ENCODE measurements around the gene ZNF768.
"Not testable (repeated sequence)": the region's sequence is repeated elsewhere in the genome, so short reads cannot be mapped to it uniquely, and the experiment has no call there.

Gene ZNF768

DNA sequence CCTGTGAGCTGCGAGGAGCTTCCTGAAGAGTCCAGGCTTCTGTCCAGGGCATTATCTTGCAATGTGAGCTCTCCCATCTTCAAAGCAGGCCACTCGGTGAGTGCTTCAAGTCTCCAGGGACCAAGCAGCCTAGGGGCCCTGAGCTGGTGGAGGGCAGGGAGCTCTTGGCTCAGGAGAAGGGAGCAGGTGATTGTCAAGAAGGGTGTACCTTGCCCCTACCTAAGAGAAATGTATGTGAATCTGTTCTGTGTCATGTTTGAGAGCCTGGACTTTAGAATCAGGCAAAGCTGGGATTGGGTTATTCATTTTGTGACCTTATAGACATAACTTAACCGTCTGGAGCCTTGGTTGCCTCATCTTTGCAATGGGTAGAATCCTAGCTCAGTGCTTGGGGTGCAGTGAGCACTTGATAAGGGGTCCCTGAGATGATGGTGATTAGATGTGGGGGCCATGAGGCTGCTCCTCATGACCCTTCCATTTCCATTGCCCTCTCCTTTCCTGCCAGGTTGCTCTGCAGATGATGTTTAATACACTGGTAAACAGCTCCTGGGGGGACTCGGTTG is 15.9 kb downstream of the ZNF768 start:
- no peak for DNase-seq (ENCODE audit: low spot score)
- no peak for FAIRE-seq

DNA sequence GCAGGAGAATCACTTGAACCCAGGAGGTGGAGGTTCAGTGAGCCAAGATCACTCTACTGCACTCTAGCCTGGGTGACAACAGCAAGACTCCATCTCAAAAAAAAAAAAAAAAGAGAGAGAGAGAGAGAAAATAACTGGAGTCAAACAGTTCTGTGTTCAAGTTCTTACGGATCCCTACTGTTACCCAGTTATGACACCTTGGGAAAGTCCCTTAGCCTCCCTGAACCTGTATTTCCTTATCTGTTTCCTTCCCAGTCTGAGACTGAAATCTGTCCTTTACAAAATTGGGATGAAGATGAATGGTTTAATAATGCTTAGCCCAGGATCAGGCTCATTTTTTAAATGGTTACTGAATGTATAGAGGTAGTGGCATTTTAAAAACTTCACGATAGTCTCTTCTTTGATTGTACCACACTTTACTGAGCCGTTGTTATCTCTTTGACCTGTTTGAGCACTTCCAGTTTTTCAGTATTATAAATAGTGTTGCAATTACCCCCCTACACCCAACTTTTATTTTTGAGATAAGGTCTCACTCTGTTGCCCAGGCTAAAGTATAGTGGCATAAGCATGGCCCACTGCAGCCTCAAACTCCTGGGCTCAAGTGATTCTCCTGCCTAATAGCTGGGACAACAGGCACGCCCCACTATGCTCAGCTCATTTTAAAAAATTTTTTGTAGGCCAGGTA is 17.1 kb downstream of the ZNF768 start:
- no peak for DNase-seq (ENCODE audit: low spot score)
- no peak for FAIRE-seq

DNA sequence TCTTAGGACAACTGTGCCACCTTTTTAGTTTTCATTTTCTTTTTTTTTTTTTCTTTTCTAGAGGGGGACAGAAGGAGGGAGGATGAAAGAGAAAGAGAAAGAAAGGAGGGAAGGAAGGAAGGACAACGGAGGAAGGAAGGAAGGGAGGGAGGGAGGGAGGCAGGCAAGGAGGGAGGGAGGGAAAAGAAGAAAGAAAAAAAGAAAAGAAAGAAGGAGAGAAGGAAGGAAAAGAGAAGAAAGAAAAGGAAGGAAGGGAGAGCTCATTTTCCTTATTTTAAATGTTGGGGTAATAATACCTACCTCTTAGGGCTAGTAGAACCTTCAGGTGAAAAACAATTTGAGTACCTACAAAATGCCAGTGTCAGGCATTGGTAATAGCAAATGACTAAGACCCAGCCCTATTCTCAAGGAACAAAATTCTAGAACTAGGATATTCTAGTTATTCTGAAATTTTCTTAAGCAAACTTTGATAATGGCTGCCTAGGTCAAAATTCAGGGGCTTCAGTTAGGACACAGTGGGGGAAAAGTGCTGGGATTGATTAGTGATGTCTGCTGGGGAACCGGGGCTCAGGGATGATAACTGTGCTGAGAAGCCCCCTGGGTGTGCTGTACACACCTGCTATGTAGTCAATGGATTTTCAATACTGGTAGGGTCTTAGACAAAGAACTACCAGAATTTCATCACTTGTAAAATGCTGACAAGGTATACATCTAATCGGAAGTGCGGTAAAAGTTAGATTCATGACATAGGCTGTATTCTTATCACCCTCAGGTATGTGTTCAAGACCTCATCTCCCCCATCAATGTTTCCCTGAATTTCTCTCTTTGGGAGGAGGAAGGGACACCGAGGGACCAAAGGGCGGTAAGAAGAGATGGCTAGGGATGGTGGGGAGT is 22.7 kb downstream of the ZNF768 start:
- no peak for DNase-seq (ENCODE audit: low spot score)
- no peak for FAIRE-seq

DNA sequence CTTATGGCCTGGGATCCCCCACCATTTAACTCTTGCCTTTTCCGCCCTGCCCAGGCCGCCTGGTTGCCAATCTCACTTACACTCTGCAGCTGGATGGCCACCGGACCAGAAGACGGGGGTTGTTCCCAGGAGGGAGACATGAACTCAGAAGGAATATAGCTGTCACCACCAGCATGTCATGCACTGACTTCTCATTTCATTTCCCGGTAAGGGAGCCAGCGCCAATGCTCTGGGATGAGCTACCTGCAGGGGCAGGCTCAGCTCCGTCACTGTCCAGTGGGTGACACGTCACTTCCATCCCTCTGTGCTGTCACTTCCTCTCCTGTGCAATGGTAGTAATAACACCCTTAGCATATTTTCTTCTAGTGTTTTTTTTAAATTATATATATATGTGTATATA is 27.1 kb downstream of the ZNF768 start:
- no peak for FAIRE-seq
- no peak for DNase-seq (ENCODE audit: low spot score)

DNA sequence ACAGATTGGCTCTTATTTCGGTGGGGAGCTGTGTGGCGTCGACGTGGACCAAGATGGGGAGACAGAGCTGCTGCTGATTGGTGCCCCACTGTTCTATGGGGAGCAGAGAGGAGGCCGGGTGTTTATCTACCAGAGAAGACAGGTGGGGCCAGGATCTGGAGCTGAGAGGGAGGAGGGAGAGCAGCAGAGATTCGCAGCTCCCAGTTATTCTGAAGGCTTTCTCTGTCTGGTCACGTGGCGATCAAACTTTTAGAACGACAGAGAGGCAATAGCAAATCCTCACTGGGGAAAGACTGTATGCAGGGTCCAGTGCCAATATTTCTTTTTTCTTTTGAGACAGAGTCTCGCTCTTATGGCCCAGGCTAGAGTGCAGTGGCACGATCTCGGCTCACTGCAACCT is 31.7 kb downstream of the ZNF768 start:
- DNase-seq (ENCODE audit: low spot score): no peak
- no peak for FAIRE-seq

DNA sequence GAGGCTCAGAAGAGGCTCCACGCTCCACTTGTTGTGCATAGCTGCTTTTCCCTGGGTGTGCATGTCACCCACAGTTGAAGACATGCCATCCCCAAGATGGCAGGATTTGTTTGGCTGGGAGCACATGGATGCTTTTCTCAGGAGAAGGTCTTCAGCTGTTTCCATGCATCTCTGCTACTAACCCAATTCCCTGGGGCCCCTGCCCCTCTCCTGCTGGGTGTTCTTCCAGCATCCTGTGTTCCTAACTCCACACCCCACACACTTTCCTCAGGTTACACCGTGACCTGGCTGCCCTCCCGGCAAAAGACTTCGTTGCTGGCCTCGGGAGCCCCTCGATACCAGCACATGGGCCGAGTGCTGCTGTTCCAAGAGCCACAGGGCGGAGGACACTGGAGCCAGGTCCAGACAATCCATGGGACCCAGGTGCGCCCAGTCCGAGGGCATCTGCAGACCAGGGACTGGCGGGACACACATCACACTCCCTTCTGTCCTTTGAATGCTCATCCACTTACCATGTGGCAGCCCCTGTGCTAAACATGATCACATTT is 32.4 kb downstream of the ZNF768 start:
- DNase-seq (ENCODE audit: low spot score) (no peak), FAIRE-seq (no peak)

DNA sequence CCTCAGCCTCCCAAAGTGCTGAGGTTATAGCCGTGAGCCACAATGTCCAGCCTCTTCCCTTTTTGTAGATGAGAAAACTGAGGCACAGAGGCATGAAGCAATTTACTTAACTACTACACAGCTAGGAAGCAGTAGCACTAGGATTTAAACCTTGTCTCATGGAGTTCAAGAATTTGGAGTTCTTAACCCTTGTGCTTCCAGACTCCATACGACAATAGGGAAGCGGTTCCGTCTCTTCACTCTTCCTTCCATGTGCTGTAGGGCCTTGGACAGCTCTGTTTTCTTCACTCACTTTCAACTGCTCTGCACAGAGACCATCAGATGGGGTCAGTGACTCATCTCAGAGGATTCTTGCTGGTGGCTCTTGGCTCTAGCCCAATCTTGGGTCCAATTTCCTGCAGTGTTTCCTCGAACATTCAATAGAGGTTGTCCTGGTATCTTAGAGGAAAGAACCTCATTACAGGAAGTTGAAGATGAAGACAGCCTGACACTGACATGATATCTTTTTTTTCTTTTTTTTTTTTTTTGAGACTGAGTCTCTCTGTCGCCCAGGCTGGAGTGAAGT is 34.5 kb downstream of the ZNF768 start:
- FAIRE-seq (peak; percentile 84), DNase-seq (ENCODE audit: low spot score) (peak; percentile 79)

DNA sequence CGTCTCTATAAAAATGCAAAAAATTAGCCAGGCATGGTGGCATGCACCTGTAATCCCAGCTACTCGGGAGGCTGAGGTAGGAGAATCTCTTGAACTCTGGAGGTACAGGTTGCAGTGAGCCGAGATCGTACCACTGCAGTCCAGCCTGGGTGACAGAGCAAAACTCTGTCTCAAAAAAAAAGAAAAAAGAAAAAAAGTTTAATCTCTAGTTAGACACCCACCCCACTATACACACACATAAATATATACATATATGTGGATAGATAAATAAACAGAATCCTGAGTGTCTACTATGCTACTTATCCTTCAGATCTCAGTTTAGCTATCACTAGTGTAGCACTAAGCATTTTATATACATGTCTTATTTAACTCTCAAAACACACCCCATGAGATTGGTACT is 35.1 kb downstream of the ZNF768 start:
- DNase-seq (ENCODE audit: low spot score) (no peak), FAIRE-seq (no peak)

DNA sequence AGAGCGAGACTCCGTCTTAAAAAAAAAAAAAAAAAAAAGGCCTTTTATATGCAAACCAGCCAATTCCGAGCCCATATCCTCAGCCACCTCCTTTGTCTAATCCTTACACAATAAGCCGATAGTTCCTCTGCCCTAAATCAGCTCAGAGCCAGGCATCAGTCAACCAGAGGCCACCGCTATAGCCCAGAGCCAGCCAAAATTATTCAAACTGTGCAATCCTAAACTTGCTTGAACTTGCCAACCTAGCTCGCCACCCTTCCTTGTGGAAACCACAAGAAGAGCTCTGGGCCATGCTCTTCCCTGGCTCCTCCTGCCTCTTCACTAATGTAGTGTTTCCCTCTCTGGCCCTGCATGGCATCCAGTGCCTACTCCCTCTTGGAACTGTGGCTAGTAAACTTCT is 36.2 kb downstream of the ZNF768 start:
- DNase-seq (ENCODE audit: low spot score) (no peak), FAIRE-seq (no peak)

DNA sequence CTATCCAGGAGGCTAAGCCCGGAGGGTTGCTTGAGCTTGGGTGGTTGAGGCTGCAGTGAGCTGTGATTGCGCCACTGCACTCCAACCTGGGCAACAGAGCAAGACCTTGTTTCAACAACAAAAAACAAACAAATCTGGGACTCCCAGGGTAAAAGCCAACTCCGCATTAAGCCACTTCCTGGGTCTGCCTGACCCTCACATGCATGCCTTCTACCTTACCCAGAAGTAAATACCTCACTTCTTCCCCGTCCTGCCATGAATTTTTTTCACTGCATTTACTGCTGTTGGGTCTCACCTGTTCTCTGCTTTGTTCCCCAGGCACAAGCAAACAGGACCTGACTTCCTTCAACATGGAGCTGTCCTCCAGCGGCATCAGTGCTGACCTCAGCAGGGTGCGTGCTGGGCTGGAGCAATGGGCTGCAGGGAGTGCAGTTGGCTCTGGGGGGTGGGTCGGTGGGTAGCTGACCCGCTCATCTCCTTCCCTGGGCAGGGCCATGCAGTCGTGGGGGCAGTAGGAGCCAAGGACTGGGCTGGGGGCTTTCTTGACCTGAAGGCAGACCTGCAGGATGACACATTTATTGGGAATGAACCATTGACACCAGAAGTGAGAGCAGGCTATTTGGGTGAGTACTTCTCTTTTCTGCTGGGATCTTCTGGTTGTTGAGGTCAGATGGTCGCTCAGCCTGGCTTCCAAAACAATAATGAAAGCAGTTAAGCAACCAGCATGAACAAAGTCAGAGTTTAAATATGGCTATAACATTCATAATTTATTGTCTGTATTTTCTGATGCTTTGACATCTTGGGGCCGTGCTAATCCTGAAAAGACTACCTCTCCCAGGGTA is 37.4 kb downstream of the ZNF768 start:
- DNase-seq (ENCODE audit: low spot score): no peak
- no peak for FAIRE-seq

DNA sequence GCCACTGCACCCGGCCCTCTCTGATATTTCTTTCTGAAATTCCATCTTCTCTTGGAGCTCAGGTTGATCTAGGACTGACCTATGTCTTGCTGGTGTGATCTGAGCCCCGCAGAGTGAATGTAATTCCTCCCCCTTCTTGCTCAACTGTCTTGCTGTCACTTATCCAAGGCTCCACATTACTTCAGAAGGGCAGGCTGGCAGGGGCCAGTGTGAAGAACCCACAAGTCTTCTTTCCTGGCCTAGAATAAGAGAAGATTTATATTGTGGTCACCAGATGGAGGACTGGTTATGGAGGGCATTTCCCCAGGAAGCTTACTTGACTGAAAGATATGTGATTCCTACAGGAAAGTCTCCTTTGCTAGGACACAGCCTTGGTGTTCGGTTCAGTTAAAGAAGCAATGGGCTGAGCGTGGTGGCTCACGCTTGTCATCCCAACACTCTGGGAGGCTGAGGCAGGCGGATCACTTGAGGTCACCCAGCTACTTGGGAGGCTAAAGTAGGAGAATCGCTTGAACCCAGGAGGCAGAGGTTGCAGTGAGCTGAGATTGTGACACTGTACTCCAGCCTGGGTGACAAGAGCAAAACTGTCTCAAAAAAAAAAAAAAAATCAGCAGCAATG is 40.4 kb downstream of the ZNF768 start:
- DNase-seq (ENCODE audit: low spot score): no peak
- no peak for FAIRE-seq

DNA sequence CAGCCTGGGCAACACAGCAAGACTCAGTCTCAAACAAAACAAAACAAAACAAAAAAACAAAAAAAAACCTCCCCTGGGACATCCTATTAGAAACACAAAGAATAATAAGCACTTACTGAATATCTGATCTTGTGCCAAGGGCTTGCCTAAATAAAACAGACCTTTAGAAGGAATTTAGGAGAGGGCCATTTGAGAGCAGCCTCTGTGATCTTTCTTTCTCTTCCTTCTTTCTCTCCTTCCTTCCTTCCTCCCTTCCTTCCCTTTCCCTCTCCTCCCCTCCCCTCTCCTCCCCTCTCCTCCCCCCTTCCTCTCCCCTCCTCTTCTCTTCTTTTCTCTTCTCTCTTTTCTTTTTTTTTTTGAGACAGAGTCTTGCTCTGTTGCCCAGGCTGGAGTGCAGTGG is 41.5 kb downstream of the ZNF768 start:
- FAIRE-seq: no peak
- no peak for DNase-seq (ENCODE audit: low spot score)

DNA sequence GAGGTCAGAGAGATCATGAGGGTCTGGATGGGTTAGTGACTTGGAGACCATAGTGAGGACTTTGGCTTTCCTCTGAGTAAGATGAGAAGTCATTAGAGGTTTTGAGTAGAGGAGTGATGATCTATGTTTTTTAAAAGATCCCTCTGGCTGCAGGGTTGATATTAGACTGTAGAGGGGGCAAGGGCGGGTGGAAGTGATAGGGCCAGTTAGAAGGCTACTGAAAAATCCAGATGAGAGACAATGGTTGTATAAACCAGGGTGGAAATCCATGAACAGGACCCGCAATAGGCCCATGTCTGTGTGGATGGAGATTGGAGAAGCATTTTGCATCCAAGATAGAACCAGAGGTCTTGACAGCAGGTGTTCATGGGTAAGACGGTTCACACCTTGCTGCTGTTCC is 44.0 kb downstream of the ZNF768 start:
- DNase-seq (ENCODE audit: low spot score) (no peak), FAIRE-seq (no peak)

DNA sequence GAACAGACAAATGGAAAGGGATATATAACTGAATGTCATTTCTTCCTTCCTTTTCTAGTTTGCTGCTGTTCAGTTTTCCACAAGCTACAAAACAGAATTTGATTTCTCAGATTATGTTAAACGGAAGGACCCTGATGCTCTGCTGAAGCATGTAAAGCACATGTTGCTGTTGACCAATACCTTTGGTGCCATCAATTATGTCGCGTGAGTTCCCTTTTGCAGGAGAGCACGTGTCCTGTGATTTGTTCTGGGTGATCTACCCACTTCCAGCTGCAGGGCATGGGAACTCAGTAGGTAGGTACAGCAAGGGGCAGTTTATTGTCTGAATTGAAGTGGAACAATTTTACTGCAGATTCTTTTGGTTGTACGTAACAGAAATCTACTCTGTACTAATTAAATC is 45.0 kb downstream of the ZNF768 start:
- no peak for FAIRE-seq
- DNase-seq (ENCODE audit: low spot score): no peak

DNA sequence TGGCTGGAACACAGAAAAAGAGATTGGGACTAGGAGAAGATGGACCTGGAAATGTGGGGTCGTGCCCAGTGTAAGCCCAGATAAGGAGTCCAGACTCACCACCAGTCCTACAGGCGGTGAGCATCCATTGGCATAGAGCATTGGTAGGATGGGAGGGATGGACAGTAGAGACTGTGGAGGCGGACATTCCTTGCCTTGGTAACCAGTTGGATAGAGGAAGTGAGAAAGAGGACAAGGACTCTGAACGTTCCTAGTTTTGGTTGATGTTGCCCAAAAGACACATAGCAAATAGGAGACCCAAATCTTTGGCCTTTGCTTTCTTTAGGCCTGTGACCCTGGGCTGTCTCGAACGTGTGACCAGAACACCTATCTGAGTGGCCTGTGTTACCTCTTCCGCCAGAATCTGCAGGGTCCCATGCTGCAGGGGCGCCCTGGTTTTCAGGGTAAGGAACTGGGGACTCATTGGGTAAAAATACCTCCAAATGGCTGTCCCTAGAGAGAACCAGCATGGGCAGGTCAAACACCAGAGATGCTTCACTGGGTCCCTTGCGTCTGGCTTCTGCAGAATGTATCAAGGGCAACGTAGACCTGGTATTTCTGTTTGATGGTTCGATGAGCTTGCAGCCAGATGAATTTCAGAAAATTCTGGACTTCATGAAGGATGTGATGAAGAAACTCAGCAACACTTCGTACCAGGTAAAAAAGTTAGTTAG is 47.4 kb downstream of the ZNF768 start:
- DNase-seq (ENCODE audit: low spot score) (no peak), FAIRE-seq (no peak)

DNA sequence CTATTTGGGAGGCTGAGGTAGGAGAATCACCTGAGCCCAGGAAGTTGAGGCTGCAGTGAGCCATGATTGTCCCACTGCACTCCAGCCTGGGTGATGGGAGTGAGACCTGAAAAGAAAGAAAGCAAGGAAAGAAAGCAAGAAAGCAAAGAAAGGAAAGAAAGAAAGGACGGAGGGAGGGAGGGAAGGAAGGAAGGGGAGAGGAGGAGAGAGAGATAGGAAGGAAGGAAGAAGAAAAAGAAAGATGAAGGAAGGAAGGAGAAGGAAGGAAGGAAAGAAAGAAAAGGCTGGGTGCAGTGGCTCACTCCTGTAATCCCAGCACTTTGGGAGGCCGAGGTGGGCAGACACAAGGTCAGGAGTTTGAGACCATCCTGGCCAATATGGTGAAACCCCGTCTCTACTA is 48.6 kb downstream of the ZNF768 start:
- not testable (repeated sequence) for DNase-seq (ENCODE audit: low spot score); FAIRE-seq

DNA sequence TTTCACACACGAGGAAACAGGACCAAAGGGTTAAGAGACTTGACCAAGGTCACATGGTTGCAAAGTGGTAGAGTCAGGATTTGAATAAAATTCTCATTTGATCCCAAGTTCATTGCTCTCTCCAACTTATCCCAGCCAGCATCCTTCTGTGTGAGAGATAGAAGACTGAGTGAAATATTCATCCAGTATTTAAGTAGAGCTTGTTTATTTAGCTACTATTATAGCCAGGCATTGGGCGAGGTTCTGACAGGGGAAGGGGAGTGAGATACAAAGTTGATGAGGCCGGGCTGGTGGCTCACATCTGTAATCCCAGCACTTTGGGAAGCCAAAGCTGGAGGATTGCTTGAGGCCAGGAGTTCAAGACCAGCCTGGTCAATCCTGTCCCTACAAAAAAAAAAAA is 49.4 kb downstream of the ZNF768 start:
- DNase-seq (ENCODE audit: low spot score) (no peak), FAIRE-seq (no peak)

DNA sequence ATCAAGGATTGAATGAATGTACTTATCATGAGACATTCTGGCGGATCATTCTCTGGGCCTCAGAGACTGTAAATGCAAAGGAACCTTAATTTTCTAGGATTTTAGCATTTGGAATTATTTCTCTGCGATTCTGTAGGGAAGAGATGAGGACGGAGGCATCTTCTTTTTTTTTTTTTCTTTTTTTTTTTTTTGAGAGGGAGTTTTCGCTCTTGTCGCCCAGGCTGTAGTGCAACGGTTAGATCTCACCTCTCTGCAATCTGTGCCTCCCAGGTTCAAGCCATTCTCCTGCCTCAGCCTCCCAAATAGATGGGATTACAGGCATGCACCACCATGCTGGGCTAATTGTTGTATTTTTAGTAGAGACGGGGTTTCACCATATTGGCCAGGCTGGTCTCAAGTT is 51.7 kb downstream of the ZNF768 start:
- DNase-seq (ENCODE audit: low spot score) (no peak), FAIRE-seq (no peak)

DNA sequence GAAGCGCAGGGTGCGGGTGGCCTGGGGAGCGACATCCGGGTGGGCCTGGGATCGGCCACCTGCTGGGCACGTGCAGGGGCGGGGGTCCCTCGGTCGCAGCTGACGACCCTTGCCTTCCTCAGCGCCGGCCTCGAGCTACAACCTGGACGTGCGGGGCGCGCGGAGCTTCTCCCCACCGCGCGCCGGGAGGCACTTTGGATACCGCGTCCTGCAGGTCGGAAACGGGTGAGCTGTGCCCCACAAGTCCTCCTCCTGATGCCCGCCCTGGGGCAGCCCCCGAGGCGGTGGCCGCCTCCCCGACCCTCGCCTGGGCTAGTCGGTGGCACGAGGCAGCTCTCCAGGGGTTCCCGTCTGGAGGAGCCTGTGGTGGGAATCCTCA is 52.3 kb downstream of the ZNF768 start:
- no peak for DNase-seq (ENCODE audit: low spot score)
- no peak for FAIRE-seq
